ENCODE results near the gene DSTYK. TPM values are rescaled to one million over a fixed set of nuclear protein-coding genes. Genes with fewer than 3 reads are reported as not detected.

The DSTYK gene
- total RNA-seq, 2 donors from 2014 or later, result 6.5 to 8.6 TPM

- peaks cover 1% of the 10 kb centered on the region for H3K4me1 ChIP-seq
- intact Hi-C loops (cut with DNase I), result no loop called here
- no peaks in the 10 kb centered on the region for H3K36me3 ChIP-seq (replicated peaks in 1 of 2; ENCODE audit: insufficient read depth in 1 of 2, low read depth in 2 of 2)
- ATAC-seq (no peak), DNase-seq (no peak)
- H3K27ac ChIP-seq, result no peak overlapping the region
- no peaks in the 10 kb centered on the region for H3K9me3 ChIP-seq
- WGBS, 2 donors, result 89 to 91% methylated on average over 8 of the region's 8 CpGs
- no peak overlapping the region for H3K4me3 ChIP-seq
- no peaks in the 10 kb centered on the region for H3K27me3 ChIP-seq
- no peak for TF ChIP-seq POLR2A (IDR thresholded peaks at IDR 0.05)
- TF ChIP-seq CTCF (IDR thresholded peaks at IDR 0.05), result no peak
Observed at GRCh38 chr1:205243350-205244191, 32.1 kb upstream of the DSTYK start.

- Histone ChIP-seq H3K4me3 (no peak overlapping the region), H3K27me3 (no peaks in the 10 kb centered on the region), H3K9me3 (no peaks in the 10 kb centered on the region), H3K4me1 (no peaks in the 10 kb centered on the region), H3K36me3 (replicated peaks in 1 of 2; ENCODE audit: insufficient read depth in 1 of 2, low read depth in 2 of 2) (no peaks in the 10 kb centered on the region), H3K27ac (no peak overlapping the region)
- ATAC-seq (no peak), DNase-seq (no peak)
- no peak for TF ChIP-seq CTCF (IDR thresholded peaks at IDR 0.05)
- no peak for TF ChIP-seq POLR2A (IDR thresholded peaks at IDR 0.05)
- intact Hi-C loops (cut with DNase I), result no loop called here
- WGBS, 2 donors, result 84 to 96% methylated on average over 19 to 32 of the region's 36 CpGs
Observed at GRCh38 chr1:205241366-205242030, 30.0 kb upstream of the DSTYK start.

GRCh38 chr1:205240569-205240968 is 29.1 kb upstream of the DSTYK start:
- H3K27me3 ChIP-seq, result no peaks in the 10 kb centered on the region
- no peaks in the 10 kb centered on the region for H3K4me1 ChIP-seq
- H3K4me3 ChIP-seq, result no peak overlapping the region
- no peaks in the 10 kb centered on the region for H3K9me3 ChIP-seq
- no peaks in the 10 kb centered on the region for H3K36me3 ChIP-seq (replicated peaks in 1 of 2; ENCODE audit: insufficient read depth in 1 of 2, low read depth in 2 of 2)
- intact Hi-C loops (cut with DNase I), result no loop called here
- TF ChIP-seq CTCF (IDR thresholded peaks at IDR 0.05) (no peak), POLR2A (IDR thresholded peaks at IDR 0.05) (no peak)
- WGBS, 2 donors, result 62 to 78% methylated on average over 3 of the region's 3 CpGs
- no peak overlapping the region for H3K27ac ChIP-seq
- no peak for ATAC-seq
- DNase-seq, result no peak

GRCh38 chr1:205240118-205240517 is 28.6 kb upstream of the DSTYK start:
- Histone ChIP-seq H3K9me3 (no peaks in the 10 kb centered on the region), H3K27me3 (no peaks in the 10 kb centered on the region), H3K36me3 (replicated peaks in 1 of 2; ENCODE audit: insufficient read depth in 1 of 2, low read depth in 2 of 2) (no peaks in the 10 kb centered on the region), H3K4me3 (no peak overlapping the region), H3K27ac (no peak overlapping the region), H3K4me1 (no peaks in the 10 kb centered on the region)
- intact Hi-C loops (cut with DNase I), result no loop called here
- DNase-seq, result no peak
- no peak for ATAC-seq
- WGBS, 2 donors, result 94 to 96% methylated on average over 5 to 6 of the region's 6 CpGs
- TF ChIP-seq POLR2A (IDR thresholded peaks at IDR 0.05) (no peak), CTCF (IDR thresholded peaks at IDR 0.05) (no peak)

Data from body of pancreas (tissue), 4 donors.